ENCODE results near the gene TAMALIN. TPM values are rescaled to one million over a fixed set of nuclear protein-coding genes. Genes with fewer than 3 reads are reported as not detected.

Gene TAMALIN
- total RNA-seq, 1 experiment from 2014 or later = not detected

DNA sequence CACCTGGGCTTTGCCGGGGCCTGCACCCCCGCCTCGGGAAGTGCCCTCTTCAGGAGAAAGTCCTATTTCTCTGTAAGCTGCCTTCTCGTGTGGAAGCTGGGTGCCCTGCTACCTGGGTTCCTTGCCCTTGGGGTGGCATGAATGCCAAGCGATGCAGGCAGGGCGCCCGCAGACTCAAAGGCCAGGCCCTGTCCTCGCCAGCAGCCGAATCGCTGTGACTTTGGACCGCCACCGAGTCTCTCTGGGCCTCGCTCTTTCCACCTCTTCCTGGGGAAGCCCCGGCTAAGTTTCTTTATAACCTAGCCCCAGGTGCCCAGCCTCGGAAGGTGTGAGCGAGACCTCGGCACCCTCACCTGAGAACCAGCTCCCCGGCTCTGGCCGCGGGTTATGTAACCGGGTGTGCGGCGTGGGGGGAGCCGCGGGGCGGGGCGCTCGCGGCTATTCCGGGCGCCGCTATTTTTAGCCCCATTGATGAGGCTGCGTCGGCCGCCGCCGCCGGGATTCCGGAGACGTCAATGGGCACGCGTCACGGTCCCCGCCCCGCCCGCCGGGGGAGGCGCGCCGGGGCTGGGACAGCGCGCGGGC, 29.9 kb downstream of the TAMALIN start:
- intact Hi-C loops (cut with micrococcal nuclease) = no loop called here
- TF ChIP-seq, protein P1, sequence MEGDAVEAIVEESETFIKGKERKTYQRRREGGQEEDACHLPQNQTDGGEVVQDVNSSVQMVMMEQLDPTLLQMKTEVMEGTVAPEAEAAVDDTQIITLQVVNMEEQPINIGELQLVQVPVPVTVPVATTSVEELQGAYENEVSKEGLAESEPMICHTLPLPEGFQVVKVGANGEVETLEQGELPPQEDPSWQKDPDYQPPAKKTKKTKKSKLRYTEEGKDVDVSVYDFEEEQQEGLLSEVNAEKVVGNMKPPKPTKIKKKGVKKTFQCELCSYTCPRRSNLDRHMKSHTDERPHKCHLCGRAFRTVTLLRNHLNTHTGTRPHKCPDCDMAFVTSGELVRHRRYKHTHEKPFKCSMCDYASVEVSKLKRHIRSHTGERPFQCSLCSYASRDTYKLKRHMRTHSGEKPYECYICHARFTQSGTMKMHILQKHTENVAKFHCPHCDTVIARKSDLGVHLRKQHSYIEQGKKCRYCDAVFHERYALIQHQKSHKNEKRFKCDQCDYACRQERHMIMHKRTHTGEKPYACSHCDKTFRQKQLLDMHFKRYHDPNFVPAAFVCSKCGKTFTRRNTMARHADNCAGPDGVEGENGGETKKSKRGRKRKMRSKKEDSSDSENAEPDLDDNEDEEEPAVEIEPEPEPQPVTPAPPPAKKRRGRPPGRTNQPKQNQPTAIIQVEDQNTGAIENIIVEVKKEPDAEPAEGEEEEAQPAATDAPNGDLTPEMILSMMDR (IDR thresholded peaks at IDR 0.05; ENCODE audit: unreplicated experiment) = no peak
- CTCF ChIA-PET = interaction anchor here (0.6 to 2.2 kb wide), 2 partner anchors 11 to 1975 kb away, joined by 3 to 11 read pairs; no protein-coding TSS in a partner anchor
- Mint-ChIP-seq H3K27ac (ENCODE audit: low read depth, unreplicated experiment) (no peak overlapping the region), H3K4me3 (ENCODE audit: unreplicated experiment) (no peak overlapping the region), H3K36me3 (ENCODE audit: insufficient read depth, unreplicated experiment) (no peaks in the 10 kb centered on the region), H3K27me3 (ENCODE audit: insufficient read depth, unreplicated experiment) (peaks cover 10% of the 10 kb centered on the region), H3K9me3 (ENCODE audit: unreplicated experiment) (no peaks in the 10 kb centered on the region), H3K4me1 (ENCODE audit: insufficient read depth, unreplicated experiment) (peaks cover 10% of the 10 kb centered on the region)
- DNase-seq (ENCODE audit: unreplicated experiment) = peak; percentile 68
- no TSS peak for BruUV-seq (replicated peaks)
- POLR2A ChIA-PET = interaction anchor here (0.5 to 1.4 kb wide), 4 partner anchors 9 to 328 kb away, joined by 3 to 5 read pairs (median 3); partner anchors contain the start of gene ATG101

DNA sequence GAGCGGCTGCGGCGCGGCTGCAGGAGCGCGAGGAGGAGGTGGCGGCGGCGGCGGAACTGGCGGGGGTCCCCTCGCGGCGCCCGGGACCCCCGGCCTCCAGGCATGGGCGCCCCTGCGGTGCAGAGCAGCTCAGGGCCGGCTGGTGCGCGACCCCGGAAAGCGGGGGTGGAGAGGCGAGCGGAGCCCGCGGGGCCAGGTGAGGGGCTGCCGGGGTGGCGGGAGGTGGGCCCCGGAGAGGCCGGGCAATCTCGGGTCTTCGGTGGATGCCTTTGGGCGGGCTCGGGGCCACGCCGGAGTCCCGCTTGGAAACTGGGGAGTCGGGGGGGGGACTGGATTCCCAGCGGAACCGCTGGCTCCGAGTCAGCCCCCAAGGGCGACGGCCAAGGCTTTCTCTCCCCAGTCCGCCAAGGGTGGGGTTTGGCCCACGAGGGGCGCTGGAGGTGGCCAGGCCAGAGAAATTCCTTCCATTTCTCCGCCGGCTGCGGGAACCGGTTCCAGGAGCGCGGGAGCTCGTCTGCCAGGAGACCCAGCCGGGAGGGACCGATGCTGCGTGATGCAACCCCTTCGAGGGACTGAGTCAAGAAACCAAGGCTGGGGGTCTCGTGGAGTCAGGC, 30.6 kb downstream of the TAMALIN start:
- DNase-seq (ENCODE audit: unreplicated experiment) = no peak
- TF ChIP-seq, protein P1 (IDR thresholded peaks at IDR 0.05; ENCODE audit: unreplicated experiment) = no peak
- intact Hi-C loops (cut with micrococcal nuclease) = no loop called here
- BruUV-seq (replicated peaks) = no TSS peak
- Mint-ChIP-seq H3K9me3 (ENCODE audit: unreplicated experiment) (no peaks in the 10 kb centered on the region), H3K4me1 (ENCODE audit: insufficient read depth, unreplicated experiment) (peaks cover 6% of the 10 kb centered on the region), H3K36me3 (ENCODE audit: insufficient read depth, unreplicated experiment) (no peaks in the 10 kb centered on the region), H3K4me3 (ENCODE audit: unreplicated experiment) (peak overlapping the region; percentile 25), H3K27ac (ENCODE audit: low read depth, unreplicated experiment) (no peak overlapping the region), H3K27me3 (ENCODE audit: insufficient read depth, unreplicated experiment) (peaks cover 10% of the 10 kb centered on the region)
- CTCF ChIA-PET = interaction anchor here (0.7 to 2.2 kb wide), 2 partner anchors 12 to 45 kb away, joined by 3 to 11 read pairs; no protein-coding TSS in a partner anchor
- POLR2A ChIA-PET = interaction anchor here (0.6 to 1.4 kb wide), 3 partner anchors 12 to 328 kb away, joined by 3 to 5 read pairs (median 3); partner anchors contain the start of gene ATG101

GRCh38 chr12:52038447-52038846, 31.7 kb downstream of the TAMALIN start:
- Mint-ChIP-seq H3K27me3 (ENCODE audit: insufficient read depth, unreplicated experiment) (peaks cover 10% of the 10 kb centered on the region), H3K4me3 (ENCODE audit: unreplicated experiment) (peak overlapping the region; percentile 53), H3K36me3 (ENCODE audit: insufficient read depth, unreplicated experiment) (no peaks in the 10 kb centered on the region), H3K4me1 (ENCODE audit: insufficient read depth, unreplicated experiment) (no peaks in the 10 kb centered on the region), H3K9me3 (ENCODE audit: unreplicated experiment) (no peaks in the 10 kb centered on the region), H3K27ac (ENCODE audit: low read depth, unreplicated experiment) (no peak overlapping the region)
- DNase-seq (ENCODE audit: unreplicated experiment) = no peak
- TF ChIP-seq, protein P1 (IDR thresholded peaks at IDR 0.05; ENCODE audit: unreplicated experiment) = no peak
- ChIA-PET CTCF (interaction anchor here (1.0 to 2.1 kb wide), 3 partner anchors 13 to 79 kb away, joined by 3 to 6 read pairs (median 3); partner anchors contain the start of gene NR4A1), POLR2A (interaction anchor here (0.8 kb wide), 1 partner anchor 12 kb away, joined by 7 read pairs; the partner anchor contains the start of gene NR4A1)
- intact Hi-C loops (cut with micrococcal nuclease) = no loop called here
- BruUV-seq (replicated peaks) = no TSS peak

GRCh38 chr12:52041035-52041434, 34.3 kb downstream of the TAMALIN start:
- no peak overlapping the region for H3K27ac Mint-ChIP-seq (ENCODE audit: low read depth, unreplicated experiment)
- no peak for DNase-seq (ENCODE audit: unreplicated experiment)
- ChIA-PET CTCF (no interaction called here), POLR2A (no interaction called here)
- peaks cover 6% of the 10 kb centered on the region for H3K4me1 Mint-ChIP-seq (ENCODE audit: insufficient read depth, unreplicated experiment)
- no peaks in the 10 kb centered on the region for H3K36me3 Mint-ChIP-seq (ENCODE audit: insufficient read depth, unreplicated experiment)
- no peak overlapping the region for H3K4me3 Mint-ChIP-seq (ENCODE audit: unreplicated experiment)
- TF ChIP-seq, protein P1 (IDR thresholded peaks at IDR 0.05; ENCODE audit: unreplicated experiment) = no peak
- intact Hi-C loops (cut with micrococcal nuclease) = no loop called here
- no peaks in the 10 kb centered on the region for H3K9me3 Mint-ChIP-seq (ENCODE audit: unreplicated experiment)
- BruUV-seq (replicated peaks) = no TSS peak
- peaks cover under 1% of the 10 kb centered on the region for H3K27me3 Mint-ChIP-seq (ENCODE audit: insufficient read depth, unreplicated experiment)

Data from MCF 10A (cell line).